Measurements from ENCODE around the gene CYP1A1. TPM values are rescaled to one million over a fixed set of nuclear protein-coding genes. Genes with fewer than 3 reads are reported as not detected.

The CYP1A1 gene
- total RNA-seq, 2 experiments from 2014 or later = 0.29 TPM; not detected in 1

- Histone ChIP-seq H3K4me2 (ENCODE audit: low read length) (no peak overlapping the region), H2AFZ (ENCODE audit: low read length) (no peak overlapping the region), H3K79me2 (ENCODE audit: insufficient read depth, low read depth, low read length) (no peaks in the 10 kb centered on the region), H3K27ac (ENCODE audit: low read depth, low read length, poor library complexity, severe bottlenecking) (no peak overlapping the region), H3K36me3 (ENCODE audit: insufficient read depth, low read length) (no peaks in the 10 kb centered on the region), H3K9me2 (ENCODE audit: insufficient read depth, low read length) (no peaks in the 10 kb centered on the region), H4K20me1 (ENCODE audit: insufficient read depth, low read length) (no peaks in the 10 kb centered on the region), H3K9me3 (ENCODE audit: low read length) (no peaks in the 10 kb centered on the region), H3K4me1 (ENCODE audit: insufficient read depth, low read length, poor library complexity, severe bottlenecking) (no peaks in the 10 kb centered on the region), H3K4me3 (ENCODE audit: low read depth, low read length, poor library complexity, severe bottlenecking) (no peak overlapping the region)
- CTCF ChIA-PET (ENCODE audit: unreplicated experiment) = no interaction called here
- intact Hi-C loops (cut with micrococcal nuclease; ENCODE audit: unreplicated experiment) = no loop called here
- TF ChIP-seq, protein P1, sequence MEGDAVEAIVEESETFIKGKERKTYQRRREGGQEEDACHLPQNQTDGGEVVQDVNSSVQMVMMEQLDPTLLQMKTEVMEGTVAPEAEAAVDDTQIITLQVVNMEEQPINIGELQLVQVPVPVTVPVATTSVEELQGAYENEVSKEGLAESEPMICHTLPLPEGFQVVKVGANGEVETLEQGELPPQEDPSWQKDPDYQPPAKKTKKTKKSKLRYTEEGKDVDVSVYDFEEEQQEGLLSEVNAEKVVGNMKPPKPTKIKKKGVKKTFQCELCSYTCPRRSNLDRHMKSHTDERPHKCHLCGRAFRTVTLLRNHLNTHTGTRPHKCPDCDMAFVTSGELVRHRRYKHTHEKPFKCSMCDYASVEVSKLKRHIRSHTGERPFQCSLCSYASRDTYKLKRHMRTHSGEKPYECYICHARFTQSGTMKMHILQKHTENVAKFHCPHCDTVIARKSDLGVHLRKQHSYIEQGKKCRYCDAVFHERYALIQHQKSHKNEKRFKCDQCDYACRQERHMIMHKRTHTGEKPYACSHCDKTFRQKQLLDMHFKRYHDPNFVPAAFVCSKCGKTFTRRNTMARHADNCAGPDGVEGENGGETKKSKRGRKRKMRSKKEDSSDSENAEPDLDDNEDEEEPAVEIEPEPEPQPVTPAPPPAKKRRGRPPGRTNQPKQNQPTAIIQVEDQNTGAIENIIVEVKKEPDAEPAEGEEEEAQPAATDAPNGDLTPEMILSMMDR (conservative IDR thresholded peaks at IDR 0.05; ENCODE audit: low read length) = no peak
- TF ChIP-seq EZH2phosphoT487 (IDR thresholded peaks at IDR 0.05; ENCODE audit: borderline replicate concordance, low read depth, low read length) = no peak
- no TSS peak for BruUV-seq (replicated peaks)
- POLR2A ChIA-PET = no interaction called here
- DNase-seq (ENCODE audit: low spot score) = no peak
Observed at GRCh38 chr15:74722591-74722990, 2.7 kb downstream of the CYP1A1 start.

GRCh38 chr15:74716651-74717050, 8.7 kb downstream of the CYP1A1 start:
- intact Hi-C loops (cut with micrococcal nuclease; ENCODE audit: unreplicated experiment) = no loop called here
- Histone ChIP-seq H3K79me2 (ENCODE audit: insufficient read depth, low read depth, low read length) (no peaks in the 10 kb centered on the region), H3K27ac (ENCODE audit: low read depth, low read length, poor library complexity, severe bottlenecking) (no peak overlapping the region), H3K9me2 (ENCODE audit: insufficient read depth, low read length) (no peaks in the 10 kb centered on the region), H2AFZ (ENCODE audit: low read length) (no peak overlapping the region), H3K4me3 (ENCODE audit: low read depth, low read length, poor library complexity, severe bottlenecking) (no peak overlapping the region), H3K36me3 (ENCODE audit: insufficient read depth, low read length) (no peaks in the 10 kb centered on the region), H3K4me1 (ENCODE audit: insufficient read depth, low read length, poor library complexity, severe bottlenecking) (no peaks in the 10 kb centered on the region), H4K20me1 (ENCODE audit: insufficient read depth, low read length) (no peaks in the 10 kb centered on the region), H3K4me2 (ENCODE audit: low read length) (no peak overlapping the region), H3K9me3 (ENCODE audit: low read length) (no peaks in the 10 kb centered on the region)
- no TSS peak for BruUV-seq (replicated peaks)
- TF ChIP-seq, protein P1 (conservative IDR thresholded peaks at IDR 0.05; ENCODE audit: low read length) = no peak
- TF ChIP-seq EZH2phosphoT487 (IDR thresholded peaks at IDR 0.05; ENCODE audit: borderline replicate concordance, low read depth, low read length) = no peak
- DNase-seq (ENCODE audit: low spot score) = no peak
- CTCF ChIA-PET (ENCODE audit: unreplicated experiment) = no interaction called here
- POLR2A ChIA-PET = interaction anchor here (0.7 kb wide), 1 partner anchor 1340 kb away, joined by 3 read pairs; no protein-coding TSS in a partner anchor

DNA sequence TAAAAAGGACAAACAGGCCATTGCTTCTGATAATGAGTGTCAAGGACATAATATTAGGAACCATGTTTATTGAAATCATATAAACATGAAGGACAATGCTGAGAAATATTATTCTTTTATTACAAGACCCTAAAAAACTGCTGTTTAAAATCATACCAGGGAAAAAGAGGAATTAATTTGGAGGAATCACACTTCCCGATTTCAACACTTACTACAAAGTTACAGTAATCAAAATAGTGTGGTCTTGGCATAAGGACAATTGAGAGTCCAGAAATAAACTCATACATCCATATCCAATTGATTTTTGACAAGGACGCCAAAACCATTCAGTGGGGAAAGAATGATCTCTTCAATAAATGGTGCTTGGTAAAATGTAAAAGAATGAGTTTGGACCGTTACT, 13.0 kb downstream of the CYP1A1 start:
- intact Hi-C loops (cut with micrococcal nuclease; ENCODE audit: unreplicated experiment) = no loop called here
- POLR2A ChIA-PET = no interaction called here
- no peak for TF ChIP-seq EZH2phosphoT487 (IDR thresholded peaks at IDR 0.05; ENCODE audit: borderline replicate concordance, low read depth, low read length)
- TF ChIP-seq, protein P1 (conservative IDR thresholded peaks at IDR 0.05; ENCODE audit: low read length) = no peak

More for the DNA sequence above, 13.0 kb downstream of the CYP1A1 start:
- no peaks in the 10 kb centered on the region for H3K9me3 ChIP-seq (ENCODE audit: low read length)
- no peaks in the 10 kb centered on the region for H3K36me3 ChIP-seq (ENCODE audit: insufficient read depth, low read length)
- CTCF ChIA-PET (ENCODE audit: unreplicated experiment) = no interaction called here
- H3K4me2 ChIP-seq (ENCODE audit: low read length) = no peak overlapping the region
- no TSS peak for BruUV-seq (replicated peaks)
- H4K20me1 ChIP-seq (ENCODE audit: insufficient read depth, low read length) = no peaks in the 10 kb centered on the region
- no peaks in the 10 kb centered on the region for H3K9me2 ChIP-seq (ENCODE audit: insufficient read depth, low read length)
- no peak overlapping the region for H2AFZ ChIP-seq (ENCODE audit: low read length)
- no peak for DNase-seq (ENCODE audit: low spot score)
- no peak overlapping the region for H3K27ac ChIP-seq (ENCODE audit: low read depth, low read length, poor library complexity, severe bottlenecking)
- H3K4me3 ChIP-seq (ENCODE audit: low read depth, low read length, poor library complexity, severe bottlenecking) = no peak overlapping the region
- H3K79me2 ChIP-seq (ENCODE audit: insufficient read depth, low read depth, low read length) = no peaks in the 10 kb centered on the region
- no peaks in the 10 kb centered on the region for H3K4me1 ChIP-seq (ENCODE audit: insufficient read depth, low read length, poor library complexity, severe bottlenecking)
